Upper lobe of left lung (tissue), 6 donors: Measurements from ENCODE around the gene GRHL1. TPM values are rescaled to one million over a fixed set of nuclear protein-coding genes. Genes with fewer than 3 reads are reported as not detected.

Experiments
- ATAC-seq, 2 donors: fragments of 200-7000 bp; cut with Tn5 transposase; one replicate each; pipeline ENCODE4 v1.9.1; 2022; ENCODE audit warnings: mild to moderate bottlenecking in 2 of 2, moderate library complexity in 2 of 2; ENCODE audit not compliant: low FRiP score in 2 of 2
- DNase-seq, 2 donors: peaks; one replicate each; pipeline ENCODE4 v3.0.0-alpha.2; 2019 to 2020
- H3K27ac ChIP-seq, 4 donors: fragments of 200-600 bp; sonication (generic); one replicate each; pipeline ENCODE4 v1.5.1; 2016 to 2019
- H3K27me3 ChIP-seq, 4 donors: fragments of 200-600 bp; sonication (generic); one replicate each; pipeline ENCODE4 v1.5.1; 2017 to 2019
- H3K36me3 ChIP-seq, 4 donors: fragments of 200-600 bp; sonication (generic); one replicate each; pipeline ENCODE4 v1.5.1; 2016 to 2019
- H3K4me1 ChIP-seq, 4 donors: fragments of 200-600 bp; sonication (generic); one replicate each; pipeline ENCODE4 v1.5.1; 2018 to 2019
- H3K4me3 ChIP-seq, 4 donors: fragments of 200-600 bp; sonication (generic); one replicate each; pipeline ENCODE4 v1.5.1; 2017 to 2019; ENCODE audit warnings: mild to moderate bottlenecking in 2 of 4, moderate library complexity in 1 of 4
- H3K9me3 ChIP-seq, 4 donors: fragments of 200-600 bp; sonication (generic); one replicate each; pipeline ENCODE4 v1.5.1; 2018 to 2019
- CTCF ChIP-seq, 6 experiments: fragments of 450-650 bp in 4 of 6; fragments of 200-600 bp in 2 of 6; sonication (generic) in 2 of 6; IDR thresholded peaks; one replicate each; pipeline ENCODE4 v1.5.1; 2016 to 2019; ENCODE audit warnings: antibody characterized with exemption in 6 of 6
- EP300 ChIP-seq, 4 donors: sonication (generic); formaldehyde crosslinking; IDR thresholded peaks; one replicate each; pipeline ENCODE4 v1.5.1; 2017; ENCODE audit warnings: antibody characterized with exemption in 4 of 4, control low read depth in 2 of 4
- POLR2A ChIP-seq, 4 donors: fragments of 450-650 bp; IDR thresholded peaks; one replicate each; pipeline ENCODE4 v1.5.1; 2016 to 2017; ENCODE audit warnings: antibody characterized with exemption in 4 of 4, mild to moderate bottlenecking in 2 of 4
- POLR2AphosphoS5 ChIP-seq, 2 donors: sonication (generic); formaldehyde crosslinking; IDR thresholded peaks; one replicate each; pipeline ENCODE4 v1.5.1; 2017; ENCODE audit warnings: antibody characterized with exemption in 2 of 2
- WGBS, 2 donors: methylation state at CpG; one replicate each; pipeline ENCODE4 v1.1.5; 2017 to 2018; 5-methylcytosine and 5-hydroxymethylcytosine counted together
- total RNA-seq, 6 donors: library from RNA; depleted of rRNA in 4 of 6; stranded (reverse); fragments of >200 nt in 4 of 6; gene quantifications; one replicate each; pipeline versions ENCODE4 v1.1.0 to v1.2.1, GENCODE V29; 2016 to 2021
- donor health status: DM: no; HTN: no; CAD: no; lungs with moderate emphysema.
- donor health status: DM: no; HTN: yes; CAD: no; lungs with severe emphysema.

The GRHL1 gene
- total RNA-seq, 6 donors from 2014 or later: 4.3 to 18.0 (median 10.1) TPM

GRCh38 chr2:9965119-9965822 lies 13.8 kb downstream of the GRHL1 start:
- ATAC-seq: no peak
- DNase-seq: no peak
- 70 to 73% methylated on average over 8 of the region's 8 CpGs for WGBS, 2 donors

GRCh38 chr2:9966491-9967022 lies 15.1 kb downstream of the GRHL1 start:
- H3K4me3 ChIP-seq: no peak overlapping the region
- H3K4me1 ChIP-seq: peaks cover 0 to 7% (median 3%) of the 10 kb centered on the region in 4 donors
- no peaks in the 10 kb centered on the region for H3K9me3 ChIP-seq
- ATAC-seq (no peak), DNase-seq (no peak)
- H3K27ac ChIP-seq: no peak overlapping the region
- no peaks in the 10 kb centered on the region for H3K36me3 ChIP-seq
- 68 to 73% methylated on average over 3 of the region's 3 CpGs for WGBS, 2 donors
- H3K27me3 ChIP-seq: no peaks in the 10 kb centered on the region
- TF ChIP-seq POLR2AphosphoS5 (IDR thresholded peaks at IDR 0.05) (no peak), EP300 (IDR thresholded peaks at IDR 0.05) (no peak), CTCF (IDR thresholded peaks at IDR 0.05) (no peak), POLR2A (IDR thresholded peaks at IDR 0.05) (no peak)

More at GRCh38 chr2:9965119-9965822, 13.8 kb downstream of the GRHL1 start:
- Histone ChIP-seq H3K4me1 (peaks cover 0 to 7% (median 3%) of the 10 kb centered on the region in 4 donors), H3K4me3 (no peak overlapping the region), H3K36me3 (peaks cover 0 to 4% (median 0%) of the 10 kb centered on the region in 4 donors), H3K9me3 (no peaks in the 10 kb centered on the region), H3K27me3 (no peaks in the 10 kb centered on the region), H3K27ac (no peak overlapping the region)
- TF ChIP-seq POLR2AphosphoS5 (IDR thresholded peaks at IDR 0.05): no peak
- TF ChIP-seq POLR2A (IDR thresholded peaks at IDR 0.05): no peak
- no peak for TF ChIP-seq EP300 (IDR thresholded peaks at IDR 0.05)
- TF ChIP-seq CTCF (IDR thresholded peaks at IDR 0.05): no peak

GRCh38 chr2:9967053-9967775 lies 15.7 kb downstream of the GRHL1 start:
- H3K36me3 ChIP-seq: no peaks in the 10 kb centered on the region
- DNase-seq (no peak), ATAC-seq (peak in 1 of 2 donors; percentile 85)
- WGBS, 2 donors: 86 to 87% methylated on average over 11 of the region's 11 CpGs
- H3K27ac ChIP-seq: no peak overlapping the region
- TF ChIP-seq POLR2A (IDR thresholded peaks at IDR 0.05): no peak
- TF ChIP-seq EP300 (IDR thresholded peaks at IDR 0.05): no peak
- TF ChIP-seq CTCF (IDR thresholded peaks at IDR 0.05): no peak
- no peaks in the 10 kb centered on the region for H3K9me3 ChIP-seq
- no peaks in the 10 kb centered on the region for H3K27me3 ChIP-seq
- no peak overlapping the region for H3K4me3 ChIP-seq
- peaks cover 0 to 7% (median 3%) of the 10 kb centered on the region in 4 donors for H3K4me1 ChIP-seq

GRCh38 chr2:9968553-9969497 lies 17.3 kb downstream of the GRHL1 start:
- no peak for TF ChIP-seq CTCF (IDR thresholded peaks at IDR 0.05)
- no peak for TF ChIP-seq POLR2A (IDR thresholded peaks at IDR 0.05)
- no peak for TF ChIP-seq POLR2AphosphoS5 (IDR thresholded peaks at IDR 0.05)
- TF ChIP-seq EP300 (IDR thresholded peaks at IDR 0.05): no peak
- DNase-seq (peak in 1 of 2 donors; percentile 81), ATAC-seq (peak in 1 of 2 donors; percentile 86)
- Histone ChIP-seq H3K4me3 (no peak overlapping the region), H3K4me1 (peaks cover 0 to 16% (median 3%) of the 10 kb centered on the region in 4 donors), H3K9me3 (no peaks in the 10 kb centered on the region), H3K36me3 (no peaks in the 10 kb centered on the region), H3K27ac (no peak overlapping the region), H3K27me3 (no peaks in the 10 kb centered on the region)
- WGBS, 2 donors: 66 to 81% methylated on average over 10 of the region's 10 CpGs
